HG03378 (cell line): Measurements from ENCODE around the gene CREBRF.
"Not testable (repeated sequence)": the region's sequence is repeated elsewhere in the genome, so short reads cannot be mapped to it uniquely, and the experiment has no call there.

Experiments
- ATAC-seq: cut with Tn5 transposase; IDR thresholded peaks from one replicate; pipeline ENCODE4 v1.9.1; 2021; ENCODE audit warnings: mild to moderate bottlenecking, moderate library complexity; ENCODE audit not compliant: unreplicated experiment

The CREBRF gene

DNA sequence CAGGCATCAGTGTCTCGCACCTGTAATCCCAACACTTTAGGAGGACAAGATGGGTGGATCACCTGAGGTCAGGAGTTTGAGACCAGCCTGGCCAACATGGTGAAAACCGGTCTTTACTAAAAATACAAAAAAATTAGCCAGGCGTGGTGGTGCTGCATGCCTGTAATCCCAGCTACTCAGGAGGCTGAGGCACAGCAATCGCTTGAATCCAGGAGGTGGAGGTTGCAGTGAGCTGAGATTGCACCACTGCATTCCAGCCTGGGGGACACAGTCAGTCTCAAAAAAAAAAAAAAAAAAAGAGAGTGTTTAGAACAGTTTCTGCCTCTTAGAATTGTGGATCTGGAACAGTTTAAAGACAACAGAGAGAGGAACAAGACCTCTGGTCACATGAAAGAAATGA, 20.3 kb downstream of the CREBRF start:
- ATAC-seq, result not testable (repeated sequence)

DNA sequence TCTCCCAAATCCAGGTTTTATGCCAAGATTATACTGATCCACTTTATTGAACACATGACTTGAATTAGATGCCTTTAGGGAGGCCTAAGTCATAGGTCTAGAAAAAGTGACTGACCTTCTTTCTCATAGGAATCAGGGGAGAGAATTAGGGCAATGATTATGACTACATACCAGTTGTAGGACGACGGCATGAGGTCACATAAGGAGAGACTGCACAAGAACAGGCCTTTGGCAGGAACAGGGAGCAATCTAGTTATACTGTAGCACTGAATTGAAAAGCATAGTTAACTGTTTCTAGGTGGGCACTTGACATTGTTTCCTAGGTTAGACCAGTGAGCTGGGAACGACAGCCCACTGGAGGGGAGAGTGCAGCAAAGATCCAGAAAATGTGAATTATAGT, 22.7 kb downstream of the CREBRF start:
- ATAC-seq, result no peak

DNA sequence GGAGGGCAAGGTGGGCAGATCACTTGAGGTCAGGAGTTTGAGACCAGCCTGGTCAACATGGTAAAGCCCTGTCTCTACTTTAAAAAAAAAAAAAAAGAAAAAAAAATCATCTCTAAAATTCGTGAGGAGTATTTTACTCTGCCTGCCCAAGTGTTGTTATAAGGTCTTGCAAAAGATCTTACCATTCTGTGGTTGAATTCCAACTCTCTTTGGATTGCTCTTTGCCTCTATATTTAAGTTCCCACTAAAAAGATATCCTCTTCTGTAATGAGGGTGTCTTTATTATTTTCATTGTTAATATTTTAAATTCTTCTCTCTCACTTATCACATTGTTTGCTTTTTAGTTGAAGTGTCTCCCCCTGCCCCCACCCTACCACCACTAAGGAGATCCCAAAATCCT, 33.4 kb downstream of the CREBRF start:
- ATAC-seq, result no peak

DNA sequence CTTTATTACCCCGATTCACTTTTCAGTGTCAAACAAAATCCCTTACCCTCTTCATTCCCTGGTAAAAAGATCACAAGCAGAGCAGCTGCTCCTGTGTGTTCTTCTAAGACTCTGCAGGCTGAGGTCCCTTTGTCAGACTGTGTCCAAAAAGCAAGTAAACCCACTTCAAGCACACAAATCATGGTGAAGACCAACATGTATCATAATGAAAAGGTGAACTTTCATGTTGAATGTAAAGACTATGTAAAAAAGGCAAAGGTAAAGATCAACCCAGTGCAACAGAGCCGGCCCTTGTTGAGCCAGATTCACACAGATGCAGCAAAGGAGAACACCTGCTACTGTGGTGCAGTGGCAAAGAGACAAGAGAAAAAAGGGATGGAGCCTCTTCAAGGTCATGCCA, 34.5 kb downstream of the CREBRF start:
- ATAC-seq, result no peak

DNA sequence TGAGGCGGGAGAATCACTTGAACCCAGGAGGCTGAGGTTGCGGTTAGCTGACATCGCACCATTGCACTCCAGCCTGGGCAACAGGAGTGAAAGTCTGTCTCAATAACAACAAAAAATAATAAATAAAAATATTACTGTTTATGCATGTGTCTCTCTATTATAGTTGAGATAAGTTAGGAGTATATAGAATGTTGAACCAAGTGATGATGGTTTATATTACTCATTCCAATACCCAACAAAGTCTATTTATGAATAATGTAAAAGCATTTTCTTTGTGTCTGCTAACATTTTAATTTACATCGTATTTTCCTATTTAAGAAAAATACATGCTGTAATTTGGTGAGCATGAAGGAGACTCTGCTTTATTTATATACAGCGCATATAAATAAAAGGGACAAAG, 35.8 kb downstream of the CREBRF start:
- ATAC-seq, result no peak

DNA sequence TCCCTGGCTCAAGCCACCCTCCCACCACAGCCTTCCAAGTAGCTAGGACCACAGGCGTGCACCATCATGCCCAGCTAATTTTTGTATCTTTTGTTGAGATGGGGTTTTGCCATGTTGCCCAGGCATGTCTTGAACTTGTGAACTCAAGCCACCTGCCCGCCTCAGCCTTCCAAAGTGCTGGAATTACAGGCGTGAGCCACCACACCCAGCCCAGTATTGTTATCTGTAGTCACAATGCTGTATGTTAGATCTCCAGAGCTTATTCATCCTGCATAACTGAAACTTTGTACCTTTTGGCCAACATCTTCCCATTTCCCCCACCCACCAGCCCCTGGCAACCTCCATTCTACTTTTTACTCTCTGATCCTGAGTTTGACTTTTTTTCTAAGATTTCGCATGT, 37.5 kb downstream of the CREBRF start:
- ATAC-seq, result no peak

DNA sequence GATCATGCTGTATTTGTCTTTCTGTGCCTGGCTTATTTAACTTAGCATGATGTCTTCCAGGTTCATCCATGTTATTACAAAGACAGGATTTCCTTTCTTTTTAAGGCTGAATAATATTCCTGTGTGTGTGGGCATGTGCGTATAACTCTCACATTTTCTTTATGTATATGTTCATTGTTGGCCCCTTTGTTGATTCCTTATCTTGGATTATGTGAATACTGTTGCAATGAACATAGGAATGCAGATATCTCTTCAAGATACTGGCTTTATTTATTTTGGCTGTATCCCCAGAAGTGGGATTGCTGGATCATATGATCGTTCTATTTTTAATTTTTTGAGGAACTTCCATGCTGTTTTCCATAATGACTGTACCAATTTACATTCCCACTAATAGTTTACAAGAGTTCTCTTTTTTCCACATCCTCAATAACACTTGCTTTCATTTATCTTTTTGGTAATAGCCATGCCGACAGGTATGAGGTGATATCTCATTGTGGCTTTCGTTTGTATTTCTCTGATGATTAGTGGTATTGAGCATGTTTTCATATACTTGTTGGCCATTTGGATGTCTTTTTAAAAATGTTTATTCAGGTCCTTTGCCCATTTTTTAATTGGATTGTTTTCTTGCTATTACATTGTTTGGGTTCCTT, 38.0 kb downstream of the CREBRF start:
- no peak for ATAC-seq

DNA sequence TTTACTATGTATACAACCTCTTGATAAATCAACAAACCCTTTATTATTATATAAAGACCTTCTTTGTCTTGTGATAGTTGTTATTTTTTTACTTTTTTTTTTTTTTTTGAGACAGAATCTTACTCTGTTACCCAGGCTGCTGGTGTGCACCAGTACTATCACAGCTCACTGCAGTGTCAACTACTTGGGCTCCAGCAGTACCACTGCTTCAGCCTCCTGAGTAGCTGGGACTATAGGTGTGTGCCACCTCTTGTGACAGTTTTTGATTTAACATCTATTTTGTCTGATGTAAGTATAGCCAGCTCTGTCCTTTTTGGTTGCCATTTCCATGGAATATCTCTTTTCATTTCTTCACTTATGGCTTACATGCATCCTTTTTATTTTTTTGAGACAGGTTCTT, 42.6 kb downstream of the CREBRF start:
- no peak for ATAC-seq

DNA sequence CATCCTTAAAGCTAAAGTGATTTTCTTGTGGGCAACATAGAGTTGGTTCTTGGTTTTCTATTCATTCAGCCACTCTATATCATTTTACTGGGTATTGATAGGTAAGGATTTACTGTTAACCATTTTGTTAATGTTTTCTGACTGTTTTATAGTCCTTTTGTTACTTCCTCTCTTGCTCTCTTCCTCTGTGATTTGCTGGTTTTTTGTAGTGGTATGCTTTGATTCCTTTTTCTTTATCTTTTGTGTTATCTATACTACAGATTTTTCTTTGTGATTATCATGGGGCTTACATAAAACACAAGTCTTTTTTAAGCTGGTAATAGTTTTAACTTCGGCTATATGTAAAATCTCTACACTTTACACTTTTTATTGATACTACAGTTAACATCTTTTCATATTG, 43.3 kb downstream of the CREBRF start:
- no peak for ATAC-seq

DNA sequence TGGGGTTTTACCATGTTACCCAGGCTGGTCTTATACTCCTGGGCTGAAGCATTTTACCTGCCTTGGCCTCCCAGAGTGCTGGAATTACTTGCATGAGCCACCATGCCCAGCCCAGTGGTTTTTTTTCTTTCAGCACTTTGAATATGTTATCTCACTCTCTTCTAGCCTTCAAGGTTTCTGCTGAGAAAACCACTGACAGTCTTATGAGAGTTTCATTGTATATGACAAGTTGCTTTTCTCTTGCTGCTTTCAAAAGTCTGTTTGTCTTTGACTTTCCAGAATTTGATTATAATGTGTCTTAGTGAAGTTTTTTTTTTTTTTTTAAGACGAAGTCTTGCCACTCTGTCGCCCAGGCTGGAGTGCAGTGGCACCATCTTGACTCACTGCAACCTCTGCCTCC, 45.1 kb downstream of the CREBRF start:
- no peak for ATAC-seq

DNA sequence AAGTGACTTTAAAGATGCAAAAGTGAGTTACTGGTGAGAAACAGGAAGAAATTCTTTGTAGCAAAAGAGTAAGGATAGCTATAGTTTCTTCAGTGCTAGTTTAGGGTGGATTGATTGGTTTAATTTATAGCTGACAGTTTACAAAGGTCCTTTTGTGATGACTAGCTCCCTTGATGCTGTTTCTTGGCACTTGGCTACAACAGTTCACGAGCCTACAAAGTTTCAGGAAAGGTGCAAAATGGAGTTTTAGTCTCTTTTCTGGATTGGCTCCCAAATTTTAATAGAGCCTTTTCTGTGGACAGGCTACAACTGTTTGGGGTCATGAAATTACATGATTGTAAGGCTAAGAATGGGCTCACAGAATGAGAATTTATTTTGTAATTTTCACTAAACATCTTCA, 47.3 kb downstream of the CREBRF start:
- no peak for ATAC-seq

DNA sequence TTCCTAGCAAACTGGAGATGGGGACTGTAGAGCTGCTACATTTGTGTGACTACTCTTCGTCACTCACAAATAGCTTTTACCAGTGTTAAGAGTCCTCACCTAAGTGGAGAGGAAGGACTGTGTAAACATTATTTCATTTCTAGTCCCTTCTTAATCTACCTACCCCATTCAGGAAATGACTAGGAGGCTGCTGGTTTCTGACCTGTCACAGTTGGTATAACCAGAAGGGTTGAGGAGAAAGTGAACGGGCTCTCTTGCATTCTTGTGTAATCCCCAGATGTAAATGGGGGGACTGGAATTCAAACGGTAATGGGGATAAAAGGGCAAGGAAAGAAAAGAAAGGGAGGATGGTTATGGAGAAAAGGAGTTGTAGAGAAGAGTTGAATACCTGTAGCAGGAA, 52.8 kb downstream of the CREBRF start:
- ATAC-seq, result no peak

DNA sequence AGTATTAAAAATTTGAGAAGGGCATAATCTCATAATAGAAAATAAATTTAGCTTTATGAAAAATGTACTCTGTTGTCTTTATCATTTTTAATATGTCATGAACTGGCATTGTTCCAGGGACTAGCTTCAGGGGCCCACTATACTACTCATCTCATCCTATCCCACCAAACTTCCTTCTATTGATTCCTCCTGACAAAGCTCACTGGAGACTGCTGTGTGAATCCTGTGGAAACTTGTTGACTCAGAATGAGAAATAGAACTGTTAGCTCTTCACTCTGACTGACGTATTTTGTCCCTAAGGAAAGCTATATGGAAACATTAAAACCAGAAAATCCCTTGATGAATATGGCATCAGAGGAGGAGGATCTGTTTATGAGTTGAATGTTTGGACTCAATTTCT, 58.4 kb downstream of the CREBRF start:
- ATAC-seq, result no peak

DNA sequence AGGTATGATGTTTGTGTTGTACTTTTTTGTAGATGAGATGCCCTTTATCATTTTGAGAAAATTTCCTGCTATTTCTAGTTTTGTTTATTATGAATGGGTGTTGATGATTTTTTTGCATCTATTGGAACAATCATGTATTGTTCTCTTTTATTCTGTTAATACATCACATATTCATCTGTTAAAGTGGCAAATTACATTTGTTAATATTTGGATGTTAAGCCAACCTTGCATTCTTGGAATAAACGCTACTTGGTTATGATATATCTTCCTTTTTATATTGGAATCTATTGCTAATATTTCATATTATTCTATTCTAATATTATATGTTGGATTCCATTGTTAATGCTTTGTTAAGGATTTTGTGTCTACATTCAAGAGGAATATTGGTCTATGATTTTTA, 63.6 kb downstream of the CREBRF start:
- ATAC-seq, result no peak

DNA sequence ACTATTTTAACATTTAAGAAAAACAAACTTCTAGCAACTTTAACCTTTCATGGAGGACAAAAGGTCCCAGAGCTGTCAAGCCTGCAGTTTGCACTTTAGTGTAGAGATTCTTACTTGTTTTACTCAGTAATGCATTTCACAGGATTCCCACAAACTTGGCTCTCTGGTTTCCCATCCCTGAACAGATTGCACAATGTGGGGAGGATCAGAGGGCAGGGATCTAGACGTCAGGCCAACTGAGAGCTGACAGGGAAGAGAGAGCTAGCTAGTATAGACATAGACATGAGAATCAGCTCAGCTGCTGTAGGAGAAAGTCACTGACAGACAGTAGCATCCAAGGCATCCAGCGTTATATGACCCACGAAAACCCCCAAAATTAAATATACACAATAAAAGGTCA, 67.3 kb downstream of the CREBRF start:
- no peak for ATAC-seq

DNA sequence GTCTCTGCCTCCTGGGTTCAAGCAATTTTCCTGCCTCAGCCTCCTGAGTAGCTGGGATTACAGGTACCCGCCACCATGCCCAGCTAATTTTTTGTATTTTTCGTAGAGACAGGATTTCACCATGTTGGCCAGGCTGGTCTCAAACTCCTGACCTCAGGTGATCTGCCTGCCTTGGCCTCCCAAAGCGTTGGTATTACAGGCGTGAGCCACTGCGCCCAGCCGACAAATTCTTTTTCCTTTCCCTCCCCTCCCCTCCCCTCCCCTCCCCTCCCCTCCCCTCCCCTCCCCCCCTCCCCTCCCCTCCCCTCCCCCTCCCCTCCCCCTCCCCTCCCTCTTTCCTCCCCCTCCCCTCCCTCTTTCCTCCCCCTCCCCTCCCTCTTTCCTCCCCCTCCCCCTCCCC, 76.0 kb downstream of the CREBRF start:
- ATAC-seq, result not testable (repeated sequence)

DNA sequence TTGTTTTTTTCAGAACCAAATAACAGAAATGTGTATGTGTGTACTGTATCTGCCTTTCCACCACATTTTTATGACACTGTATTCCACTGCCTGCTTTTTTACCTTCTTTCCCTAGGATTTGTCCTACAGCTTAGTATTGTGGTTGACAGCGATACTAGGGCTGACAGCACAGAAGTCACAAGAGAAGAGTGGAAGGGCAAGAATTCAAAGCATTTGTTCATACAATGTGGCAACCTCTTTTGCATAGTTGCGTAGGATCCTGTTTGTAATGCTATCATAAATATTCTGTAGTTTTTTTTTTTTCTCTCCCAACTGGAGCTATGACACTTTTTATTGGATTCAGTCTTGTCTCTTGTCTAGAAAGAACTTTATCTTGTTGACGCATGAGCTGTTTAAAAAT, 82.6 kb downstream of the CREBRF start:
- ATAC-seq, result no peak

DNA sequence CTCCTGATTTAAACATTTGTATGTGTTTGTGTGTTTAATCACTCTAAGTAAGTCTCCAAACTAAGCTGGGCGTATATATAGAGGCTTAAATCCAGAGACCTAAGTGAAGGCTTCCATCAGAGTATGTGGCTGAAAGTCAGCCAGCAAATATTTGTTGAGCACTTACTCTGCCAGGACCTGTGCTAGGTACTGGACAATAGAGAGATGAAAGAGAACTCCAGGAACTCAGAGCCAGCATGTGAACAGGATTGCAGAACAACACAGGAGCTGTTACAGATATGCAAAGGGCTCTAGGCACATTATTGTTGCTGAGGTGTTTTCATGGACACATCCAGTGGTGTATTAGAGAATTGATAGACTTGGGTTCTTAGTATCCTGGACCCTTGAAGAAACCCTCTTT, 83.5 kb downstream of the CREBRF start:
- ATAC-seq, result no peak

DNA sequence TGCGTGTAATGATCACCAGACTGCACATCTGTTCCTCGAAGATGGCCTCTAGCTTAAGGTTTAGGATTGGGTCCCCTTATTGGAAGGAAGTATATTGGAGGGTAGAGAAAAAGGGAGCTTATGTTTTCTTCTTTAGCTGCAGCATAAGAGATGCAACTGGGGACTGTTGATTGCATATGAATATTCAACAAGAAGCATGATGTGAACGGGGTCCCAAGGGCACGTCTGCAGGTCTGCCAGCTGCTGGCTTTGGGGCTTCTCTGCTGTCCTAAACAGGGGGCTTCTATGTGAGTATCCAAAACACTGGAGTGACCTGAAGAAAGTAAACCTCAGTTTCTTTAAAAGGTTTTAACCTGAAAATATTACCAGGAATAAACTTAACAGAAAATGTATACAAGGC, 84.6 kb downstream of the CREBRF start:
- ATAC-seq, result no peak

DNA sequence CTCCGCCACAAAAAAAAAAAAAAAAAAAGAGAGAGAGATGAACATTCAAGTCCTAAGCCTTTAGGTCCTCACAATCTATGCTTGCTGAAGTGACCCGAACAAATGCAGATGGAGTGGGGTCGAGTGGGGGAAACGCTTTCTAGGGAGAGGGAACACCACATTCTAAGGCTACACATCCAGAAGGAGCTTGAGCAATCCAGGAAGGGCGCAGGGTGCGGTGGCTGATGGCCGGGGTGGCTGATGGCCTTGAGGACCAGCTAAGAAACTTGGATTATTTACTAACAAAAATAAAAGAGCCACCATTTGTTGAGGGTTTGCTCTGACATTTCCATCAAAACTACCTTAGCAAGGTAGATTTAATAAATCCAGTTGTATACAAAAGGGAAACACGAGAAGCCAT, 87.4 kb downstream of the CREBRF start:
- no peak for ATAC-seq

DNA sequence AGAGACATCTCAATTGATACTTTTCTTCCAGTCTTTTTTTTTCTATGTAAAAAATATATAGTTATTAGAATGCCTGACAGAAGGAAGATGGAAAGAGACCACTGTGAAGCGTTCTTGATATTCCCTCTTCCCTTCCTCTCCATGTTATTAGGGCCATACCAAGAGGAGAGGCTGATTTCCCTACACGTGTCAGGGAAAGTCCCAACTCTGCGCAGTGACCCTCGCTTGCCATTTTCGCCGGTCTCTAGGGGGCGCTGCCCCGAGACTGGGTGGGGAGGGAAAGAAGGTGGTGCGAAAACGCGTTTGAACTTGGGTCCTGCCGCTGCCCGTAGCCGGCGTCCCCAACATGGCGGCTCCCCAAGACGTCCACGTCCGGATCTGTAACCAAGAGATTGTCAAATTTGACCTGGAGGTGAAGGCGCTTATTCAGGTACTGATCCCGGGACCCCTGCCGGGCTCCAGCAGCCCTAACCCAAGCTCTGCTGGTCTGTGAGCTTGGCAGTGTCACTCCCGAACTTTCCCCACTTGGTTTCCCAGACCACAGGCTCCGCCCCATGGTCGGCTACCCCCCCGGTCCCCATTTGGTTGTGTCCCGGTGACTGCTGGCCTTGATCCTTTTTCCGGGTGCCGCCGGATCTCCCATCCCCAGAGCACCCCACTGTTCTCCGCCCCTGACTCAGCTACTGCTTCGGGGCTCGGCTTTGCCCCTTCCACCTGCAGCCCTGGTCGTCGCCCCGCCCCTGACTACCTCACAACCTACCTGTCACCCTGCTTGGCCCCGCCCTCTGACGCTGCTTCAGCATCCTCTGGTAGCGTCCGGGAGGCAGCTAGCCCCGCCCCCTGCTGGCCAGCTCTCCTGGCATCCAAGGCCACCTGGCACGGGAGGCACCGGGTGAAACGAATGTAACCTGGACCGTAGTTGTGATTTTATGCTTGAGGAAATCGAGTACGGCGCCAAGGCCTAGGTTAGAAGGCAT, 88.3 kb downstream of the CREBRF start, which contains the start of gene BNIP1:
TSS of gene BNIP1 (plus strand) at position 332 of the 977 bp plus-strand sequence. CDS start at position 347, 15 bp downstream.
- peak; percentile 79 for ATAC-seq

DNA sequence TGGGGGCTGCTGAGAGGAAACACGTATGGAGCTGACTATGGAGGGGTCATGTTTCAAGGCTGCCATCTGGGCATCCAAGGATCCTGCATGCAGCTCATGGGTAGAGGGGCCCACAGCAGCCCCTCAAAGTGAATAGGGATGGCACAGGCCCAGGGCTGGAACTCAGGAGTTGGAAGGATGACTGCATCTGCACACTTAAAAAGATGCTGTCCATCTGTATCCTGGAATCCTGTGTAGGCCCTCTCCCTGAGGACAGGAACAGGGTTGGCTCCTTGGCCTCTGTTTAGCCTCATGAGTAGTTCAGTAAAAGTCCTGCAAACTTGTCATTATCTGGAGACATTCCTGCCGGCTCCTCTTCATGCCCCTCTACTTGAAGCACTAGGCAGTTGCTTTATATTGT, 92.2 kb downstream of the CREBRF start:
- ATAC-seq, result no peak
